ENCODE results near the gene ZNF883.

The ZNF883 gene

GRCh38 chr9:113042884-113043657 lies 31.1 kb upstream of the ZNF883 start (continued):
- no peak for TF ChIP-seq PPARA (CRISPR knock-in tag; IDR thresholded peaks at IDR 0.05; ENCODE audit: borderline replicate concordance)

GRCh38 chr9:113026200-113026599 lies 14.2 kb upstream of the ZNF883 start:
- TF ChIP-seq PPARA (CRISPR knock-in tag; IDR thresholded peaks at IDR 0.05; ENCODE audit: borderline replicate concordance) = no peak
- no peak for TF ChIP-seq ZC3H10 (CRISPR knock-in tag; IDR thresholded peaks at IDR 0.05)
- TF ChIP-seq GLIS3 (CRISPR knock-in tag; IDR thresholded peaks at IDR 0.05) = no peak
- no peak for ATAC-seq

GRCh38 chr9:113018247-113018646 lies 6.3 kb upstream of the ZNF883 start:
- ATAC-seq = no peak

GRCh38 chr9:113012492-113012891 lies 500 bp upstream of the ZNF883 start:
- ATAC-seq = no peak
- no peak for TF ChIP-seq GLIS3 (CRISPR knock-in tag; IDR thresholded peaks at IDR 0.05)
- TF ChIP-seq ZC3H10 (CRISPR knock-in tag; IDR thresholded peaks at IDR 0.05) = no peak
- TF ChIP-seq ESRRG (CRISPR knock-in tag; IDR thresholded peaks at IDR 0.05) = no peak
- TF ChIP-seq ISL1 (CRISPR knock-in tag; IDR thresholded peaks at IDR 0.05) = no peak
- no peak for TF ChIP-seq POU6F1 (CRISPR knock-in tag; IDR thresholded peaks at IDR 0.05; ENCODE audit: borderline replicate concordance, low read depth)
- no peak for TF ChIP-seq PATZ1 (CRISPR knock-in tag; IDR thresholded peaks at IDR 0.05; ENCODE audit: borderline replicate concordance)
- no peak for TF ChIP-seq CREB5 (CRISPR knock-in tag; IDR thresholded peaks at IDR 0.05; ENCODE audit: low read depth)
- TF ChIP-seq ARNTL (CRISPR knock-in tag; IDR thresholded peaks at IDR 0.05; ENCODE audit: borderline replicate concordance, low read depth) = no peak
- no peak for TF ChIP-seq OSR1 (CRISPR knock-in tag; IDR thresholded peaks at IDR 0.05)
- no peak for TF ChIP-seq TCF4 (CRISPR knock-in tag; IDR thresholded peaks at IDR 0.05; ENCODE audit: borderline replicate concordance)
- no peak for TF ChIP-seq ZNF70 (CRISPR knock-in tag; IDR thresholded peaks at IDR 0.05)
- TF ChIP-seq TSHZ2 (CRISPR knock-in tag; IDR thresholded peaks at IDR 0.05) = no peak
- no peak for TF ChIP-seq ZFP30 (CRISPR knock-in tag; IDR thresholded peaks at IDR 0.05)
- no peak for TF ChIP-seq PPARA (CRISPR knock-in tag; IDR thresholded peaks at IDR 0.05; ENCODE audit: borderline replicate concordance)
- no peak for TF ChIP-seq SNAI2 (CRISPR knock-in tag; IDR thresholded peaks at IDR 0.05)
- no peak for TF ChIP-seq TOX (CRISPR knock-in tag; IDR thresholded peaks at IDR 0.05; ENCODE audit: borderline replicate concordance)
- no peak for TF ChIP-seq ZFP3 (CRISPR knock-in tag; IDR thresholded peaks at IDR 0.05)
- no peak for TF ChIP-seq CSDC2 (CRISPR knock-in tag; IDR thresholded peaks at IDR 0.05)
- no peak for TF ChIP-seq ZNF8 (CRISPR knock-in tag; IDR thresholded peaks at IDR 0.05)

More at GRCh38 chr9:113018247-113018646, 6.3 kb upstream of the ZNF883 start:
- TF ChIP-seq ESRRG (CRISPR knock-in tag; IDR thresholded peaks at IDR 0.05) (no peak), ZNF8 (CRISPR knock-in tag; IDR thresholded peaks at IDR 0.05) (0 out of 2 replicates have a peak, but pooled peaks have one; percentile 26)

Measured in SK-N-SH treated with all-trans-retinoic acid at 6 μM for 48 hours (cell line).